IMR-90 (cell line): ENCODE data around the gene CNGB1. TPM values are rescaled to one million over a fixed set of nuclear protein-coding genes. Genes with fewer than 3 reads are reported as not detected.

Experiments
- ATAC-seq: fragments of 200-7000 bp; cut with Tn5 transposase; 2 replicates; pipeline ENCODE4 v1.9.1; 2020; ENCODE audit warnings: low read depth, mild to moderate bottlenecking, moderate library complexity
- BruUV-seq: library from RNA; stranded (reverse); fragments of 400-500 nt; replicated peaks from 2 replicates; lab custom pipeline; 2021; lab: Mats Ljungman, UMichigan
- CTCF ChIA-PET: fragments of 300-600 bp; formaldehyde crosslinking; extraction: SDS; loops from one replicate; lab custom pipeline; 2021; ENCODE audit warnings: antibody characterized with exemption; lab: Yijun Ruan, JAX
- POLR2A ChIA-PET: fragments of 300-600 bp; sonication (Branson Sonifier 250); formaldehyde crosslinking; loops from one replicate; lab custom pipeline; 2022; ENCODE audit warnings: antibody characterized with exemption; ENCODE audit not compliant: unreplicated experiment; lab: Charles Lee
- DNase-seq: peaks from one replicate; pipeline ENCODE4 v3.0.0; 2013
- H2AFZ ChIP-seq: replicated peaks from 2 replicates; pipeline ENCODE3; 2013; ENCODE audit warnings: low read length, mild to moderate bottlenecking; ENCODE audit not compliant: poor library complexity
- H2AK5ac ChIP-seq: 2 replicates; pipeline ENCODE4 v1.6.1; 2013; ENCODE audit warnings: low read depth, low read length, inconsistent platforms
- H2AK9ac ChIP-seq: replicated peaks from 2 replicates; pipeline ENCODE3; 2013; ENCODE audit warnings: mild to moderate bottlenecking, low read depth, low read length, moderate library complexity; ENCODE audit not compliant: poor library complexity
- H2BK120ac ChIP-seq: 2 replicates; pipeline ENCODE4 v1.6.1; 2013; ENCODE audit warnings: low read depth, low read length, inconsistent platforms
- H2BK15ac ChIP-seq: 3 replicates; pipeline ENCODE4 v1.6.1; 2013; ENCODE audit warnings: low read depth, low read length, inconsistent platforms
- H2BK20ac ChIP-seq: 2 replicates; pipeline ENCODE4 v1.6.1; 2013; ENCODE audit warnings: low read depth, mild to moderate bottlenecking, inconsistent platforms, low read length, moderate library complexity
- H2BK5ac ChIP-seq: 2 replicates; pipeline ENCODE4 v1.6.1; 2013; ENCODE audit warnings: mild to moderate bottlenecking, low read depth, low read length, inconsistent platforms; ENCODE audit not compliant: poor library complexity, severe bottlenecking
- H3K14ac ChIP-seq: replicated peaks from 2 replicates; pipeline ENCODE4 v1.6.1; 2013; ENCODE audit warnings: low read depth, low read length, inconsistent platforms
- H3K18ac ChIP-seq: 2 replicates; pipeline ENCODE4 v1.6.1; 2013; ENCODE audit warnings: low read depth, low read length, control low read depth
- H3K23ac ChIP-seq: 2 replicates; pipeline ENCODE4 v1.6.1; 2013; ENCODE audit warnings: low read depth, low read length, inconsistent platforms
- H3K27ac ChIP-seq: 2 replicates; pipeline ENCODE4 v1.5.1; 2013; ENCODE audit warnings: mild to moderate bottlenecking, control low read depth, low read length; ENCODE audit not compliant: insufficient read depth
- H3K27me3 ChIP-seq: 2 replicates; pipeline ENCODE4 v1.6.1; 2013; ENCODE audit warnings: low read length; ENCODE audit not compliant: control insufficient read depth, insufficient read depth
- H3K36me3 ChIP-seq: 2 replicates; pipeline ENCODE4 v1.6.1; 2013; ENCODE audit warnings: low read length, mixed read lengths; ENCODE audit not compliant: control insufficient read depth, insufficient read depth
- H3K4ac ChIP-seq: 2 replicates; pipeline ENCODE4 v1.6.1; 2013; ENCODE audit warnings: low read depth, low read length, inconsistent platforms
- H3K4me1 ChIP-seq: 2 replicates; pipeline ENCODE4 v1.6.1; 2013; ENCODE audit warnings: low read length, mixed read lengths; ENCODE audit not compliant: control insufficient read depth, insufficient read depth
- H3K4me2 ChIP-seq: 2 replicates; pipeline ENCODE4 v1.6.1; 2013; ENCODE audit warnings: low read depth, mild to moderate bottlenecking, control low read depth, low read length, moderate library complexity
- H3K4me3 ChIP-seq: 2 replicates; pipeline ENCODE4 v1.5.1; 2013; ENCODE audit warnings: low read depth, mild to moderate bottlenecking, control low read depth, low read length, moderate library complexity; ENCODE audit not compliant: insufficient read depth
- H3K56ac ChIP-seq: 2 replicates; pipeline ENCODE4 v1.6.1; 2013; ENCODE audit warnings: low read length, inconsistent platforms; ENCODE audit not compliant: insufficient read depth; ENCODE audit errors: extremely low read depth
- H3K79me1 ChIP-seq, 2 experiments: 2 replicates each; pipeline ENCODE4 v1.6.1; 2013; ENCODE audit warnings: low read length in 2 of 2, inconsistent platforms in 1 of 2, low read depth in 1 of 2
- H3K9ac ChIP-seq: 2 replicates; pipeline ENCODE4 v1.6.1; 2013; ENCODE audit warnings: low read depth, low read length, control low read depth
- H3K9me1 ChIP-seq: 2 replicates; pipeline ENCODE4 v1.6.1; 2013; ENCODE audit warnings: low read length, inconsistent platforms; ENCODE audit not compliant: insufficient read depth
- H3K9me3 ChIP-seq: 2 replicates; pipeline ENCODE4 v1.6.1; 2013; ENCODE audit warnings: low read length; ENCODE audit not compliant: control insufficient read depth, insufficient read depth
- H4K20me1 ChIP-seq: 2 replicates; pipeline ENCODE4 v1.6.1; 2013; ENCODE audit warnings: low read length, inconsistent platforms; ENCODE audit not compliant: insufficient read depth
- H4K5ac ChIP-seq: 2 replicates; pipeline ENCODE4 v1.6.1; 2013; ENCODE audit warnings: mild to moderate bottlenecking, low read depth, low read length, control low read depth
- H4K8ac ChIP-seq, 2 experiments: 2 replicates each; pipeline ENCODE4 v1.6.1; 2013; ENCODE audit warnings: low read depth in 2 of 2, low read length in 2 of 2, control low read depth in 1 of 2, inconsistent platforms in 1 of 2
- H4K91ac ChIP-seq: 2 replicates; pipeline ENCODE4 v1.6.1; 2013; ENCODE audit warnings: low read depth, low read length, inconsistent platforms; ENCODE audit not compliant: insufficient read depth
- BHLHE40 ChIP-seq: fragments of 150-350 bp; IDR thresholded peaks from 2 replicates; pipeline ENCODE4 v1.6.1; 2016; ENCODE audit warnings: mild to moderate bottlenecking, low read depth, low read length
- CEBPB ChIP-seq: IDR thresholded peaks from 2 replicates; pipeline ENCODE4 v1.6.1; 2012; ENCODE audit warnings: low read depth, low read length, improper control_type of control experiment
- CHD1 ChIP-seq: IDR thresholded peaks from 2 replicates; pipeline ENCODE4 v1.6.1; 2012; ENCODE audit warnings: low read depth, low read length, improper control_type of control experiment
- FOS ChIP-seq: fragments of 150-350 bp; IDR thresholded peaks from 2 replicates; pipeline ENCODE4 v1.6.1; 2016; ENCODE audit warnings: low read depth, low read length
- MAZ ChIP-seq: IDR thresholded peaks from 2 replicates; pipeline ENCODE4 v1.6.1; 2012; ENCODE audit warnings: low read depth, mild to moderate bottlenecking, low read length, improper control_type of control experiment, moderate library complexity, borderline replicate concordance
- MXI1 ChIP-seq: IDR thresholded peaks from 2 replicates; pipeline ENCODE4 v1.6.1; 2012; ENCODE audit warnings: low read depth, mild to moderate bottlenecking, low read length, moderate library complexity, borderline replicate concordance
- NFE2L2 ChIP-seq: fragments of 150-350 bp; IDR thresholded peaks from 2 replicates; pipeline ENCODE4 v1.6.1; 2016; ENCODE audit warnings: low read depth, mild to moderate bottlenecking, low read length
- POLR2A ChIP-seq: IDR thresholded peaks from 2 replicates; pipeline ENCODE4 v1.6.1; 2012; ENCODE audit warnings: mild to moderate bottlenecking, low read depth, low read length
- RAD21 ChIP-seq: IDR thresholded peaks from 2 replicates; pipeline ENCODE4 v1.6.1; 2012; ENCODE audit warnings: low read length, improper control_type of control experiment
- RCOR1 ChIP-seq: IDR thresholded peaks from 2 replicates; pipeline ENCODE4 v1.6.1; 2012; ENCODE audit warnings: mild to moderate bottlenecking, low read length, improper control_type of control experiment; ENCODE audit not compliant: insufficient replicate concordance
- RFX5 ChIP-seq: IDR thresholded peaks from 2 replicates; pipeline ENCODE4 v1.8.0; 2012; ENCODE audit warnings: low read depth, mild to moderate bottlenecking, low read length, moderate library complexity
- SMC3 ChIP-seq: fragments of 150-350 bp; IDR thresholded peaks from 2 replicates; pipeline ENCODE4 v1.6.1; 2016; ENCODE audit warnings: low read depth, mild to moderate bottlenecking, antibody characterized with exemption, low read length, moderate library complexity
- WGBS, 2 experiments: methylation state at CpG; one replicate each; pipeline versions ENCODE4 v1.1.5 to v1.1.7; 2013; ENCODE audit warnings: missing lambda C conversion rate in 2 of 2; ENCODE audit not compliant: insufficient read length in 1 of 2; ENCODE audit errors: extremely low coverage in 2 of 2; 5-methylcytosine and 5-hydroxymethylcytosine counted together
- dilution Hi-C: fragments of 300-500 bp; cut with HindIII; formaldehyde crosslinking; loops from one replicate; pipeline ENCODE4 v1.14.3; 2018; ENCODE audit warnings: low sequenced_read_pairs; ENCODE audit not compliant: unreplicated experiment
- in situ Hi-C: fragments of 300-500 bp; cut with MboI; formaldehyde crosslinking; loops from 3 replicates; pipeline ENCODE4 v1.14.3; 2019; ENCODE audit warnings: low sequenced_read_pairs, inconsistent platforms, mixed read lengths
- intact Hi-C: fragments of 100-400 bp; cut with micrococcal nuclease; formaldehyde crosslinking; loops from 2 replicates; pipeline ENCODE4 v1.10.0; 2022
- polyA plus RNA-seq, 3 experiments: library from polyadenylated mRNA; depleted of rRNA; stranded (reverse); fragments of >200 nt; gene quantifications; 2 replicates each; pipeline ENCODE4 v1.2.3, GENCODE V29; 2012; ENCODE audit warnings: low replicate concordance in 1 of 3
- total RNA-seq: library from RNA; depleted of rRNA; stranded (reverse); fragments of >200 nt; gene quantifications from 2 replicates; pipeline ENCODE4 v1.2.3, GENCODE V29; 2012
- TF ChIP-seq, protein P1 (sequence below): conservative IDR thresholded peaks from 2 replicates; pipeline ENCODE4 v1.5.1; 2012; ENCODE audit warnings: mild to moderate bottlenecking, low read depth, low read length, improper control_type of control experiment
- TF ChIP-seq, protein P2 (sequence below): fragments of 150-350 bp; IDR thresholded peaks from 2 replicates; pipeline ENCODE4 v1.6.1; 2016; ENCODE audit warnings: low read depth, mild to moderate bottlenecking, low read length, moderate library complexity, borderline replicate concordance
- TF ChIP-seq, protein P3 (sequence below): fragments of 150-350 bp; IDR thresholded peaks from 2 replicates; pipeline ENCODE4 v1.6.1; 2017; ENCODE audit warnings: mild to moderate bottlenecking, antibody characterized with exemption, low read length, low read depth

CNGB1 gene
- total and polyA plus RNA-seq, 2 of the 4 experiments (the other 2 are of a cell fraction), result not detected

DNA sequence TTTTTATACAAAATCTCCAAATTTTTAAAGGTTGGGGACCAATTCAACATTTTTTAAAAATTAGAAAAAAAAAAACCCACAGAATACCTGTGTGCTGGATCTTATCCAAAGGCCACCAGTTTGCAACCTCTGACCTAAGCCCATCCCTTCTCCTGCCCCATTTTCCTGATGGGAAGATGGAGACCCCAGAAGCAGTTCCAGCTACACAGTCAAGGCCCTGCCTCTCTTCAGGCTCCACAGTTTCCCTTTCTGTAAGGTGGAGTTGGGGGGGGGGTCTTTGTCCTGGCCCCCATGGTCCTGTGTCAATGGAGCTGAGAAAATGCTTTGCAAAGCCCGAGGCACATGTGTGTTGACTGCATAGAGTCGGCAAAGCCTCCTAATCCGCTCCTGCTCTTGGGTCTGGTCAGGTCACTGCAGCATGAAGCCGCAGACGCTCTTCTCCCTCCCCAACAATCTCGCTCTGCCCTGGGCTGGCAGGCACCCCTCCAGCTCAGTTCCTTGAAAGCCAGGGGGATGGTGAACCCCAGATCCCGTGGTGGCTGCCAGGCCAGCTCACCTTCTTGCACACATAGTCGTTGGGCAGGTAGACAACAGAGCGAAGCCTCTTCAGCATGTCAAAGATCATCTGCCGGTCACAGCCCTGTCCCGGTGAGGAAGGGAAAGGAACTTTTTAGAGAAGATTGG, 70.0 kb downstream of the CNGB1 start:
- Histone ChIP-seq H3K79me1 (no peaks in the 10 kb centered on the region), H3K27ac (no peak overlapping the region), H4K20me1 (0 out of 2 replicates have a peak, but pooled peaks cover 6% of the 10 kb centered on the region), H3K4me2 (no peak overlapping the region), H3K36me3 (no peaks in the 10 kb centered on the region), H3K27me3 (peaks cover 35% of the 10 kb centered on the region), H2BK5ac (no peak overlapping the region), H3K23ac (no peak overlapping the region), H3K14ac (no peak overlapping the region), H2BK120ac (no peak overlapping the region), H3K4me3 (no peak overlapping the region), H3K9ac (no peak overlapping the region), H4K91ac (no peak overlapping the region), H4K8ac (no peak overlapping the region), H3K9me3 (no peaks in the 10 kb centered on the region), H3K18ac (no peak overlapping the region), H2BK15ac (no peak overlapping the region), H2AK5ac (0 out of 2 replicates have a peak overlapping the region, but pooled peaks have one; percentile 28), H4K5ac (no peak overlapping the region), H3K4ac (no peak overlapping the region), H3K4me1 (no peaks in the 10 kb centered on the region), H3K9me1 (no peaks in the 10 kb centered on the region), H3K56ac (no peak overlapping the region), H2AFZ (no peak overlapping the region), H2BK20ac (no peak overlapping the region), H2AK9ac (no peak overlapping the region)
- no TSS peak for BruUV-seq
- POLR2A ChIA-PET, result no interaction called here
- TF ChIP-seq, protein P1, sequence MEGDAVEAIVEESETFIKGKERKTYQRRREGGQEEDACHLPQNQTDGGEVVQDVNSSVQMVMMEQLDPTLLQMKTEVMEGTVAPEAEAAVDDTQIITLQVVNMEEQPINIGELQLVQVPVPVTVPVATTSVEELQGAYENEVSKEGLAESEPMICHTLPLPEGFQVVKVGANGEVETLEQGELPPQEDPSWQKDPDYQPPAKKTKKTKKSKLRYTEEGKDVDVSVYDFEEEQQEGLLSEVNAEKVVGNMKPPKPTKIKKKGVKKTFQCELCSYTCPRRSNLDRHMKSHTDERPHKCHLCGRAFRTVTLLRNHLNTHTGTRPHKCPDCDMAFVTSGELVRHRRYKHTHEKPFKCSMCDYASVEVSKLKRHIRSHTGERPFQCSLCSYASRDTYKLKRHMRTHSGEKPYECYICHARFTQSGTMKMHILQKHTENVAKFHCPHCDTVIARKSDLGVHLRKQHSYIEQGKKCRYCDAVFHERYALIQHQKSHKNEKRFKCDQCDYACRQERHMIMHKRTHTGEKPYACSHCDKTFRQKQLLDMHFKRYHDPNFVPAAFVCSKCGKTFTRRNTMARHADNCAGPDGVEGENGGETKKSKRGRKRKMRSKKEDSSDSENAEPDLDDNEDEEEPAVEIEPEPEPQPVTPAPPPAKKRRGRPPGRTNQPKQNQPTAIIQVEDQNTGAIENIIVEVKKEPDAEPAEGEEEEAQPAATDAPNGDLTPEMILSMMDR, result no peak
- TF ChIP-seq BHLHE40 (no peak), FOS (no peak), RFX5 (no peak), RAD21 (no peak), POLR2A (no peak), RCOR1 (no peak), MXI1 (no peak), MAZ (no peak), CHD1 (no peak), NFE2L2 (no peak), SMC3 (no peak), CEBPB (no peak)
- TF ChIP-seq, protein P2, sequence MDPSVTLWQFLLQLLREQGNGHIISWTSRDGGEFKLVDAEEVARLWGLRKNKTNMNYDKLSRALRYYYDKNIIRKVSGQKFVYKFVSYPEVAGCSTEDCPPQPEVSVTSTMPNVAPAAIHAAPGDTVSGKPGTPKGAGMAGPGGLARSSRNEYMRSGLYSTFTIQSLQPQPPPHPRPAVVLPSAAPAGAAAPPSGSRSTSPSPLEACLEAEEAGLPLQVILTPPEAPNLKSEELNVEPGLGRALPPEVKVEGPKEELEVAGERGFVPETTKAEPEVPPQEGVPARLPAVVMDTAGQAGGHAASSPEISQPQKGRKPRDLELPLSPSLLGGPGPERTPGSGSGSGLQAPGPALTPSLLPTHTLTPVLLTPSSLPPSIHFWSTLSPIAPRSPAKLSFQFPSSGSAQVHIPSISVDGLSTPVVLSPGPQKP, result no peak
- TF ChIP-seq, protein P3, sequence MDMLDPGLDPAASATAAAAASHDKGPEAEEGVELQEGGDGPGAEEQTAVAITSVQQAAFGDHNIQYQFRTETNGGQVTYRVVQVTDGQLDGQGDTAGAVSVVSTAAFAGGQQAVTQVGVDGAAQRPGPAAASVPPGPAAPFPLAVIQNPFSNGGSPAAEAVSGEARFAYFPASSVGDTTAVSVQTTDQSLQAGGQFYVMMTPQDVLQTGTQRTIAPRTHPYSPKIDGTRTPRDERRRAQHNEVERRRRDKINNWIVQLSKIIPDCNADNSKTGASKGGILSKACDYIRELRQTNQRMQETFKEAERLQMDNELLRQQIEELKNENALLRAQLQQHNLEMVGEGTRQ, result no peak
- DNase-seq (no peak), ATAC-seq (no peak)
- dilution Hi-C loops, result no loop called here
- intact Hi-C loops, result no loop called here
- CTCF ChIA-PET, result interaction anchor here (1.2 kb wide), 1 partner anchor 142 kb away, joined by 3 read pairs; no protein-coding TSS in a partner anchor
- in situ Hi-C loops, result loop anchor here (25.0 kb wide), 1 partner anchor 211 kb away; no protein-coding TSS in a partner anchor
- 70% methylated on average over 5 of the region's 11 CpGs; no CpG with 5 or more reads in 1 of the 2 experiments for WGBS, 2 experiments
